NK-92 (cell line): ENCODE measurements around the gene CLEC17A.
"Not testable (repeated sequence)": the region's sequence is repeated elsewhere in the genome, so short reads cannot be mapped to it uniquely, and the experiment has no call there.

Experiments
- DNase-seq: peaks from one replicate; lab custom pipeline; 2025; ENCODE audit not compliant: unreplicated experiment; lab: John Stamatoyannopoulos, UW

The CLEC17A gene

DNA sequence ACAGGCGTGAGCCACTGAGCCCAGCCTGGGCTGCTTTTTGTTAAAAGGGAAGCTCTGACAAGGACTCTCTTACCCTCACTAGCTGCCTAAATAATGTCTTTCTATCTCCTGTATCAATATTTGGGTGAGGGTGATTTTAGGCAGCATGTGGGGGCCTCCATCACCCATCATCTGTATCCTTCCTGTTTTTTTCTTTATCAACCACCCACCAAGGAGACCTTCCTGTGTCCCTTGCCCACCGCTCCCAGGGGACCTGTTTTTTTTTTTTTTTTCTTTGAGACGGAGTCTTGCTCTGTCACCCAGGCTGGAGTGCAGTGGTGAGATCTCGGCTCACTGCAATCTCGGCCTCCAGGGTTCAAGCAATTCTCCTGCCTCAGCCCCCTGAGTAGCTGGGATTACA is 5.6 kb upstream of the CLEC17A start:
- no peak for DNase-seq

DNA sequence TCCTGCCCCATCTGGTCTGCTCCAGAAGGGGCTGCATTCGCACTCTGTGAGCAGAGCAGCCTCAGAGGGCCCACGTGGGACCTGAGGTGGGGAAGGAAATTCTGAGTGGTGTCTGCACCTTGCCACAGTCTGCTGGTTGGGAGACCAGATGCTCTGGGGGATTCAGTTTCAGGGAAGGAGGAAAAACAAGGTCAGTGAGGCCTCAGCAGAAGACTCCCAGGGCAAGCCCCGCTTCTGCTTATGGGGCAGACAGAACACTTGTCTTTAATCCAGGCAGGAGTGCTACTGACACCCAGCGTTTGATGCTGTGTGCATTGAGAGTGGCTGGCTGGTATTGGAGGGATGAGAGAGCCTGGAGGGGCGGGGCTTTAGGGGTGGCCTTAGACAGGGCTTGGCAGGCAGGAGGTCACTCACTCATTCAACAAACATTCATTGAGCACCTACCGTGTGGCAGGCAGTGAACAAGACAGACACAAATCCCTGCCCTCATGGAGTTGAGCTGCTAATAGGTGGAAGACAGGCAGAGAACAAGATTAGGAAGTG is 4.9 kb upstream of the CLEC17A start:
- no peak for DNase-seq

DNA sequence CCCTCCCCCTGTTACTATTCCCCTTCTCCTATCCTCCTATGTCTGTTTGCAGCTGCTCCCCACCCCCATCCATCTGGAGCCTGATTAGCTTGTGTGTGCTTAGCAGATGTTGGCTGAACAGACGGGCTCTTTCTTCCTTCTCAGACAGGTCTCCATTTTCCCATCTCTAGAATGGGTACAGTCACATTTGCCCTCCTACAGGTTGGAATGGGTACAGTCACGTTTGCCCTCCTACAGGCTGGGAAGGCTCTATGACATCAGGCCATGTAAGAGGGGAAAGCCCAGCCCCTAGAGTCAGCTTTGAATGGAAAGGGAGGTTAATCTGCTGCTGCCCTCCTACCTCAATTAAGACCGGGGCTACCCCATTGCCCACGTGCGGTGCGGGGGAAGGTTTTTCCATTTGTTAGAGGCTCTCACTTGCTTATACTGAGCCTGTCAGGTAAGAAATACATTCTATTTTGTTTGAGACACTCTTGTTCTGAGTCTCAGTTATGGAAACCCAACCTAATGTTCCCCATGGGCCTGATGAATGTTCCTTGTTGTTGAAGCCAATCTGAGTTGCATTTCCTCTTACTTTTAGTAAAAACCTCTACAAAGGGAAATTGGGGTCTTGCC is 2.2 kb upstream of the CLEC17A start:
- DNase-seq = no peak

- not testable (repeated sequence) for DNase-seq
Observed at GRCh38 chr19:14584372-14584771, 1.5 kb downstream of the CLEC17A start.

GRCh38 chr19:14585187-14585586 is 2.3 kb downstream of the CLEC17A start:
- DNase-seq = not testable (repeated sequence)

GRCh38 chr19:14589433-14589832 is 6.5 kb downstream of the CLEC17A start:
- DNase-seq = not testable (repeated sequence)

DNA sequence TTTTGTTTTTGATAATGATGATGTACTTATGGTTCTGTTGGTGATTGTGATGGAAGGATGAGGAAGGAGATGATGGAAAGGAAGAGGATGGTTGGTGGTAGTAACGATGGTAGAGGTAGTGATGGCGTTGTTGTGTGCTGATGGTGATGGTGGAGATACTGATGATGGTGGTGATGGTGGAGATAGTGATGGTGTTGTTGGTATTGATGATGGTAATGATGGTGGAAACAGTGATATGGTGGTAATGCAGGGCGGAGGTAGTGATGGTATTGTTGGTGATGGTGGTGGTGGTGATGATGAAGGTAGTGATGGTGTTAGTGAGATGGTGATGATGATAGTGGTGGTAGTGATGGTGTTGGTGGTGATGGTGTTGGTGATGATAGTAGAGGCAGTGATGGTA is 12.7 kb downstream of the CLEC17A start:
- no peak for DNase-seq

DNA sequence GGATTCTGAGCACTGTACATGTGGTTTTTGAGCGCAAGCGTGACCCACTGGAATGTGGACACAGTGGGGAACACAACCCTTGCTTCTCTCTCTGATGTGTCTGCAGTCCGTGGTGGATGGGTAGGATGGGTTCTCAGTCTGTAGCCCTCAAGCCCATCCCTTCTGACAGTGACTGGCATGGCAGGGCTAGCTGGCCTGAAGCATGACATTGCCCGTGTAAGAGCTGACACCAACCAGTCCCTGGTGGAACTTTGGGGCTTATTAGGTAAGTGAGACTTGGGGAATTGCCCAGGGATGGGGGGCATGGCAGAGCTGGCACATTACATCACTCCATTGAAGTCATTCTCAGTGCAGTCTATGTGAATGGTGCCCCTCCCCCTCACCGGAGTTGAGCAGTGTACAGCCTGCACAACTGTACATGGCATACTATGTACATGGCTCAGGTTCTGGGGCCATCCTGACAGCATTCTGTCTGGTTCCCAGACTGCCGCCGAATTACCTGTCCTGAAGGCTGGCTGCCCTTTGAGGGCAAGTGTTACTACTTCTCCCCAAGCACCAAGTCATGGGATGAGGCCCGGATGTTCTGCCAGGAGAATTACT is 16.8 kb downstream of the CLEC17A start:
- no peak for DNase-seq

DNA sequence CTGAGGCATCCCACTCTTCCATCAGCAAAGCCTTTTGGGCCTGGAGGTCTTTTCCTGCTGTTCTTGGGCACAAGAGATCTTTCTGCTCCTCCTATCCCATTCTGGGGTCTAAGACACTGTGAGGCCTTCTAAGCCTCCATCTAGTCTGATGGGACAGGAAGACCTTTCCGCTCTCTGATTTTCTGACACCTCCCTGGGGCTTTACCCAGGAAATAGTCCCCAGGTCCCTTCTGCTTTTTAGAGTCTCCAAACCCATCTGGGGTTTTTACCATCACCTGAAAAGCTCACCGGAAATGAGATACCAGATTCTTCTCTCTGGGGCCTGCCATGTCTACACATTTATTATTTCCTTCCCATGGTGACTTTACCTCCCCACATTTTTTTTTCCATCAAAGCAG is 21.1 kb downstream of the CLEC17A start:
- no peak for DNase-seq

GRCh38 chr19:14606627-14607026 is 23.7 kb downstream of the CLEC17A start:
- no peak for DNase-seq

GRCh38 chr19:14611051-14611450 is 28.2 kb downstream of the CLEC17A start:
- no peak for DNase-seq

DNA sequence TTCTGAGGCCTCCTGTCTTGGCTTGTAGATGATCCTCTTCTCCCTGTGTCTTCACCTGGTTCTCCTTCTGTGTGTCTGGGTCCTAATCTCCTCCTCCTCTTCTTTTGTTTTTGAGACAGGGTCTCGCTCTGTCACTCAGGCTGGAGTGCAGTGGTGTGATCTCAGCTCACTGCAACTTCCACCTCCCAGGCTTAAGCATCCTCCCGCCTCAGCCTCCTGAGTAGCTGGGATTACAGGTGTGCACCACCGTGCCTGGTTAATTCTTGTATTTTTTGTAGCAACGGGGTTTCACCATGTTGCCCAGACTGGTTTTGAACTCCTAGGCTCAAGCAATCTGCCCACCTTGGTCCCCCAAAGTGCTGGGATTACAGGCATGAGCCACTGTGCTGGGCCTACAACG is 29.4 kb downstream of the CLEC17A start:
- not testable (repeated sequence) for DNase-seq

DNA sequence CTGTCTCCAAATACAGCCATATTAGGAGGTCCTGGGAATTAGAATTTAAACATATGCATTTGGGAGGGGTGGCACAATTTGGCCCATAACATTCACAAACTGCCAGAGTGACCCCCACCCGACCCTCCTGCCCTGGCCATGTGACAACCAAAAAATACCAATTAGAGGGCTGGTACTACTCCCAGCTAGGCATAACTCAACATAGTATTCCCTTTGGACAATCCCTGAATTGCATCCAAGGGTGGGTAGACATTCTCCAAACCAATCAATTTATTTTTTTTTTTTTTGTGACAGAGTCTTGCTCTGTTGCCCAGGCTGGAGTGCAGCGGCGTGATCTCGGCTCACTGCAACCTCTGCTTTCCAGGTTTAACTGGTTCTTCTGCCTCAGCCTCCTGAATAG is 29.8 kb downstream of the CLEC17A start:
- DNase-seq = no peak

DNA sequence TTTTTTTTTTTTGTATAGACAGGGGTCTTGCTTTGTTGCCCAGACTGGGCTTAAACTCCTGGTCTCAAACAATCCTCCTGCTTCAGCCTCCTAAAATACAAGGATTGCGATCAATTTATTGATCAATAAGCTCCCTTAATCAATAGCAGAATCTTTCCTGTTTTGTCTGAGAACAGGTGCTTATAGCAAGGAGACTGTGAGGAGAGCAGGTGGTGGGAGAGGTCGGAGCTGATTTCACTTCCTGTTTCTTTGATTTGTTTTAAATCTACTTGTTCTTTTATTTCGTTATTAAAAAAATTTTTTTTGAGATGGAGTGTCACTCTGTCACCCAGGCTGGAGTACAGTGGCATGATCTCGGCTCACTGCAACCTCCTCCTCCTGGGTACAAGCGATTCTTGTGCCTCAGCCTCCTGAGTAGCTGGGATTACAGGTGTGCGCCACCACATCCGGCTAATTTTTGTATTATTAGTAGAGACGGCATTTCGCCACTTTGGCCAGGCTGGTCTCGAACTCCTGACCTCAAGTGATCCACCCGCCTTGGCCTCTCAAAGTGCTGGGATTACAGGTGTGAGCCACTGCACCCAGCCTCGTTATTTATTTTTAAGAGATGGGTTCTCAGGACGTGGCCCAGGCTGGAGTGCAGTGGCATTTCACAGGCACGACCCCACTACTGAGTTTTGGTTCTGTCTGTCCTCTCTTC is 30.7 kb downstream of the CLEC17A start:
- not testable (repeated sequence) for DNase-seq

DNA sequence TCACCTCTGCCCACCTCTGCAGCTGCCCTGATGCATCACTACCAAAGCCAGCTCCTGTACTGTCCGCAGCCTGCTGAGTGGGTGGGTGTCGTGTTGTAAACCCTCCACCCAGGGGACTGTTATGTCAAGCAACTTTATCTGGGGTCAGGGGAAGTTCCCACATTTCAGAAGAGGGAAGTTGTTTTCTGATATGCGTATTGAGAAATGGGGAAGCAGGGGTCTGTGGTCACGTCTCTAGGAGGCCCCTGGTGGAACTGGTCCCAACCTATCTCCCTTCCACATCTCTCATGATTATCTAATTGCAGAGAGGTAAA is 31.2 kb downstream of the CLEC17A start:
- DNase-seq = no peak

- DNase-seq = no peak
Observed at GRCh38 chr19:14615623-14616022, 32.7 kb downstream of the CLEC17A start.

DNA sequence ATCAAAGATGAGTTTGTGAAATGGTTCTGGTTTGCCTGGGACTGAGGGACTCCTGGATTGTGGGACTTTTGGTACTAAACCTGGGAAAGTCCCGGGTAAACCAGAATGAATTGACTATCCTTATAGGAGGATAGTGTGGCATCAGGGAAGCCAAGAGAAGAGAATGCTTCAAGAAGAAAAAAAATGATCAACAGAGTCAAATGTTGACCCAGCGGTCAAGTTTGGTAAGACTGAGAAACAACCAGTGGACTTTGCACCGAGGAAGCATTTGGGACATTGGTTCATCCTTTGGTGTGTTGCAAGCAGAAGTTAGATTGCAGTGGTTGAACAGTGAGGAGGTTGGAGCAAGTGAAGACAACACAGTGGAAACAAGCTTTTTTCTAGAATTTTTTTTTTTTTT is 33.5 kb downstream of the CLEC17A start:
- no peak for DNase-seq

- no peak for DNase-seq
Observed at GRCh38 chr19:14619404-14619803, 36.5 kb downstream of the CLEC17A start.

GRCh38 chr19:14624491-14624890 is 41.6 kb downstream of the CLEC17A start:
- DNase-seq = not testable (repeated sequence)

GRCh38 chr19:14629557-14629956 is 46.7 kb downstream of the CLEC17A start:
- DNase-seq = no peak

DNA sequence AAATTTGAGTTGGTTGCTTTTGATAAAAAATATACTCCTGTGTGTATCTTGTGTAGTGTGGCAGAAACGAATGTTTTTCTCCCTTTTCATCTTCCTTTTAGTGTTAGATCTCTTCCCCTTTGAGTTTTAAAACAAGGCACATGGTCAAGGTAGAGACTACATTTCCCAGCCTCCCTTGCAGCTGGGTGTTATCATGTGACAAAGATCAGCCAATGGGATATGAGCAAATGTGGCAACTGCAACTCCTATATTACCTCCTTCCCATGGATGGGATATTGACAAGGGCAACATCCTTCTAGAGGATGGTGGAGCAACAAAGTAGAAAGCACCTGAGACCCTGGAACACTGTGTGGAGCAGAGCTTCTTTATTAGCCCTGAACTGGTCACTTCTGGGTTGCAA is 49.4 kb downstream of the CLEC17A start:
- DNase-seq = no peak

DNA sequence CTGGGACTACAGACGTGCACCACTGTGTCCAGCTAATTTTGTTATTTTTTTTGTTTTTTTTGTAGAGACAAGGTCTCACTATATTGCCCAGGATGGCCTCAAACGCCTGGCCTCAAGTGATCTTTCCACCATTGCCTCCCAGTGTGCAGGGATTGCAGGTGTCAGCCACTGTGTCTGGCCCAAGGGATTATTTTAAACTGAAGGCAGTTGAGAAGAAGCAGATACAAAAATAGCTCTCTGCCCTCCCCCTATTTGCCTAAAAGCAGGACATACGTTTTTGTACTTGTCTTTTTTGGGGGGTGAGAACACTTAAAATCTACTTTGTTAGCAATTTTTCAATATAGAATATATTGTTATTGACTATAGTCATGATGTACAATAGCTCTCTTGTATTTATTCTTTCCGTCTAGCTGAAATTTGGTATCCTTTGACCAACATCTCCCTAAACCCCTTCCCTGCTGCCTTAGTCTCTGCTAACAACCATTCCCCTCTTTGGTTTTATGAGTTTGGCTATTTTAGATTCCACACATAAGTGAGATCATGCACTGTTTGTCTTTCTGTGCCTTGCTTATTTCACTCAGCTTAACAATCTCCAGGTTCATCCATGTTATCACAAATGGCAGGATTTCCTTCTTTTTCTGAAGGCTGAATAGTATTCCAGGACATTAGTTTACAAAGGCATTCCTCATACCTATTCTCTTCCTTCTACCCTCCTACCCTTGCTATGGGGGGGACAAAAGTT is 56.8 kb downstream of the CLEC17A start:
- DNase-seq = no peak
